Measurements from ENCODE around the gene MTA1. TPM values are rescaled to one million over a fixed set of nuclear protein-coding genes. Genes with fewer than 3 reads are reported as not detected.

Gene MTA1
- total and polyA plus RNA-seq, 2 of the 8 experiments (the other 6 are each of a cell fraction or from before 2014, with no cell fraction given), result 73.9 to 221 TPM

DNA sequence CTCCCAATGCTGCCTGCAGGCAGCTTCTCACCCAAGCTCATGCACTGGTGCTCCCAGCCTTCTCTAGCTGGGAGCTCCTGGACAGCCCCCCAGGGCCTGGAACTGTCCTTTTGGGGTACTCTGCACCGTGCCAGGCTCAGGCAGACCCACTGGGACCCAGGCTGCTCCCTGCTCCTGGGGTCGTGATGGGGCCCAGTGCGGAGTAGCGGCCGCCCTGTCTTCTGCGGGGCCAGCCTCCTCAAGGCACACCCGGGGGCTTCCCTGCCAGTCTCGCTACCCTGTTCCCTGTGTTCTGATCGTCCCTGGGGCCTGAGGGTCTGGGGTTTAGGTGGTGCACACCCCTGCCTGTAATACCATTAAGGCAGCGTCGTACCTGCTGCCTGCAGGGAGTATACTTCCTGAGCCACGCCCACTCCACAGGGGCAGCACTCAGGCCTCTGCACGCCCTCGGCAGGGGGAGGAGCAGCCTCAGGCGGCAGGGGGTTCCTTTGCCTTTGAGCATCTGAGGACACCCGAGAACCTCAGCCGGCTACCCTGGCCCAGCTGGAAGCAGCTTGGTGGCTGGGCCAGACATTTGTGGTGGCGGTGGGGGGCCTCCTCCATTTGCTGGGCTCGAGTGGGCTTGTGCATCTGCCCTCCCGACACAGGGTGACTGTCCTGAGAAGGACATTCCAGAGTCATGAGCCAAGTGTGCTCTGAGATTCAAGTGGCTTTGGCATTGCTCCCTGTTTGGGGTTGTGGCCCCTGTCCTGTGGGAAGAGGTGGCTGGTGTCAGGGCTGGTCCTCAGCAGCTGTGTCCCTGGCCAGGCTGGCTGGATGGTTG lies 45.8 kb downstream of the MTA1 start:
- Histone ChIP-seq H3K27ac (ENCODE audit: low read depth, low read length) (no peak overlapping the region), H3K18ac (ENCODE audit: extremely low read depth, low read length) (peak overlapping the region; percentile 19; the same call in 1 of the 2 replicates), H3K9me3 (ENCODE audit: insufficient read depth in 2 of 2, low read depth in 1 of 2, low read length in 1 of 2) (no peaks in the 10 kb centered on the region), H2AFZ (ENCODE audit: low read length) (no peak overlapping the region), H3K9ac (replicated peaks in 1 of 4; ENCODE audit: extremely low read depth in 1 of 4, low read depth in 3 of 4, low read length in 3 of 4) (no peak overlapping the region), H4K5ac (ENCODE audit: insufficient read length, low read depth, low read length) (no peak overlapping the region), H2AK5ac (ENCODE audit: low read depth, low read length) (no peak overlapping the region), H3K23me2 (ENCODE audit: low read depth, low read length) (no peaks in the 10 kb centered on the region), H2BK15ac (ENCODE audit: low read length) (no peak overlapping the region), H3K23ac (ENCODE audit: insufficient read length) (no peak overlapping the region), H3K4me3 (ENCODE audit: extremely low read depth in 1 of 4, insufficient read depth in 2 of 4, low read depth in 3 of 4, low read length in 4 of 4) (no peak overlapping the region), H3K14ac (ENCODE audit: insufficient read length) (no peak overlapping the region), H2BK120ac (replicated peaks; ENCODE audit: low read depth, low read length) (no peak overlapping the region), H3K4me2 (ENCODE audit: insufficient read depth in 1 of 2, low read depth in 2 of 2, low read length in 2 of 2) (no peak overlapping the region), H4K20me1 (replicated peaks in 1 of 2; ENCODE audit: control insufficient read depth in 1 of 2, insufficient read depth in 2 of 2, low read length in 2 of 2) (peaks cover 11 to 32% of the 10 kb centered on the region in 2 experiments), H3K79me1 (ENCODE audit: low read depth, low read length) (no peaks in the 10 kb centered on the region), H3K27me3 (replicated peaks in 1 of 4; ENCODE audit: control insufficient read depth in 3 of 4, extremely low read depth in 1 of 4, insufficient read depth in 3 of 4, low read length in 3 of 4) (no peaks in the 10 kb centered on the region), H2BK5ac (ENCODE audit: low read depth, low read length) (no peak overlapping the region), H4K91ac (replicated peaks; ENCODE audit: insufficient read length, low read length) (no peak overlapping the region), H3K56ac (replicated peaks; ENCODE audit: insufficient read length, low read depth, low read length) (no peak overlapping the region), H2BK12ac (ENCODE audit: low read depth, low read length) (no peak overlapping the region), H2BK20ac (ENCODE audit: low read length) (no peak overlapping the region), H4K8ac (ENCODE audit: extremely low read depth, insufficient read depth, low read length) (no peak overlapping the region), H3K79me2 (ENCODE audit: control insufficient read depth in 1 of 2, insufficient read depth in 2 of 2, low read length in 2 of 2) (no peaks in the 10 kb centered on the region; a peak in 1 of 4 replicates), H3K4ac (replicated peaks; ENCODE audit: insufficient read length, low read depth, low read length) (no peak overlapping the region), H3K4me1 (replicated peaks in 1 of 4; ENCODE audit: control insufficient read depth in 3 of 4, insufficient read depth in 4 of 4, low read length in 3 of 4) (peaks cover 0 to 8% (median 1%) of the 10 kb centered on the region in 4 experiments; a peak in 3 of 7 replicates), H3K36me3 (ENCODE audit: control insufficient read depth in 2 of 4, insufficient read depth in 4 of 4, low read length in 3 of 4) (peaks cover 14 to 81% (median 41%) of the 10 kb centered on the region in 4 experiments; a peak in 7 of 8 replicates)
- no peak for FAIRE-seq
- 89% methylated on average over 17 of the region's 20 CpGs; no CpG with 5 or more reads in 1 of the 2 experiments for WGBS, 2 experiments (ENCODE audit: extremely low coverage in 1 of 2, insufficient coverage in 1 of 2, insufficient read length in 1 of 2, insufficient replicate concordance in 2 of 2, low coverage in 1 of 2, low lambda C conversion rate in 2 of 2, missing lambda C conversion rate in 1 of 2)
- POLR2A ChIA-PET (ENCODE audit: partially characterized antibody), result no interaction called here
- CTCF ChIA-PET (ENCODE audit: partially characterized antibody), result interaction anchor here (0.6 to 1.9 kb wide), 5 partner anchors 9 to 160 kb away, joined by 3 to 5 read pairs (median 3); no protein-coding TSS in a partner anchor
- DNase-seq (ENCODE audit: low read depth in 1 of 2, low spot score in 2 of 2), result no peak
- TF ChIP-seq FOSL1 (IDR thresholded peaks at IDR 0.05; ENCODE audit: insufficient read depth, low read depth, low read length), result no peak
- no peak for TF ChIP-seq PHF8 (conservative IDR thresholded peaks at IDR 0.05; ENCODE audit: low read depth, low read length)
- no peak for TF ChIP-seq POLR2AphosphoS5 (IDR thresholded peaks at IDR 0.05; ENCODE audit: low read depth, low read length)
- TF ChIP-seq, protein P1, sequence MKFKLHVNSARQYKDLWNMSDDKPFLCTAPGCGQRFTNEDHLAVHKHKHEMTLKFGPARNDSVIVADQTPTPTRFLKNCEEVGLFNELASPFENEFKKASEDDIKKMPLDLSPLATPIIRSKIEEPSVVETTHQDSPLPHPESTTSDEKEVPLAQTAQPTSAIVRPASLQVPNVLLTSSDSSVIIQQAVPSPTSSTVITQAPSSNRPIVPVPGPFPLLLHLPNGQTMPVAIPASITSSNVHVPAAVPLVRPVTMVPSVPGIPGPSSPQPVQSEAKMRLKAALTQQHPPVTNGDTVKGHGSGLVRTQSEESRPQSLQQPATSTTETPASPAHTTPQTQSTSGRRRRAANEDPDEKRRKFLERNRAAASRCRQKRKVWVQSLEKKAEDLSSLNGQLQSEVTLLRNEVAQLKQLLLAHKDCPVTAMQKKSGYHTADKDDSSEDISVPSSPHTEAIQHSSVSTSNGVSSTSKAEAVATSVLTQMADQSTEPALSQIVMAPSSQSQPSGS (IDR thresholded peaks at IDR 0.05; ENCODE audit: low read length), result no peak
- TF ChIP-seq JUN (IDR thresholded peaks at IDR 0.05; ENCODE audit: low read depth, low read length), result no peak
- TF ChIP-seq YY1 (IDR thresholded peaks at IDR 0.05; ENCODE audit: low read depth, low read length), result no peak
- TF ChIP-seq CBX5 (IDR thresholded peaks at IDR 0.05; ENCODE audit: low read depth, low read length), result no peak
- TF ChIP-seq KDM1A (IDR thresholded peaks at IDR 0.05; ENCODE audit: borderline replicate concordance, low read length), result no peak
- no peak for TF ChIP-seq BCL11A (IDR thresholded peaks at IDR 0.05; ENCODE audit: low read depth in 2 of 2, low read length in 2 of 2)
- no peak for TF ChIP-seq TBP (IDR thresholded peaks at IDR 0.05; ENCODE audit: low read depth, low read length)
- TF ChIP-seq BRCA1 (IDR thresholded peaks at IDR 0.05; ENCODE audit: low read depth, low read length), result no peak

Measured in H1 (cell line).